Mesenchymal stem cell (in vitro differentiated cells and primary cell): ENCODE measurements around the gene STARD3NL.

Experiments used
- DNase-seq: peaks from one replicate; pipeline ENCODE4 v3.0.0-alpha.2; 2013
- H2AFZ ChIP-seq: one replicate; pipeline ENCODE4 v1.6.1; 2013; ENCODE audit warnings: low read depth, mild to moderate bottlenecking, control low read depth, inconsistent platforms, low read length, moderate library complexity
- H2AK5ac ChIP-seq: 2 replicates; pipeline ENCODE4 v1.6.1; 2013; ENCODE audit warnings: low read length, moderate library complexity, mild to moderate bottlenecking, inconsistent platforms; ENCODE audit not compliant: severe bottlenecking
- H2BK120ac ChIP-seq: one replicate; pipeline ENCODE4 v1.6.1; 2013; ENCODE audit warnings: low read depth, mild to moderate bottlenecking, inconsistent platforms, low read length, moderate library complexity
- H2BK12ac ChIP-seq, 2 experiments: one replicate each; pipeline ENCODE4 v1.6.1; 2013; ENCODE audit warnings: inconsistent platforms in 2 of 2, low read length in 2 of 2, mild to moderate bottlenecking in 2 of 2, moderate library complexity in 2 of 2, control low read depth in 1 of 2
- H2BK15ac ChIP-seq: one replicate; pipeline ENCODE4 v1.6.1; 2013; ENCODE audit warnings: mild to moderate bottlenecking, low read depth, inconsistent platforms; ENCODE audit not compliant: poor library complexity, severe bottlenecking
- H2BK5ac ChIP-seq: 2 replicates; pipeline ENCODE4 v1.6.1; 2013; ENCODE audit warnings: low read depth, mild to moderate bottlenecking, low read length, control low read depth, inconsistent platforms; ENCODE audit not compliant: poor library complexity, severe bottlenecking
- H3K14ac ChIP-seq, 2 experiments: one replicate each; pipeline ENCODE4 v1.6.1; 2013; ENCODE audit warnings: inconsistent platforms in 2 of 2, low read length in 2 of 2, control low read depth in 1 of 2, mild to moderate bottlenecking in 1 of 2, moderate library complexity in 1 of 2
- H3K18ac ChIP-seq, 2 experiments: one replicate each; pipeline ENCODE4 v1.6.1; 2013; ENCODE audit warnings: inconsistent platforms in 2 of 2, low read length in 2 of 2, control low read depth in 1 of 2, low read depth in 1 of 2, mild to moderate bottlenecking in 1 of 2
- H3K23ac ChIP-seq, 2 experiments: one replicate each; pipeline ENCODE4 v1.6.1; 2013; ENCODE audit warnings: inconsistent platforms in 2 of 2, low read length in 2 of 2, mild to moderate bottlenecking in 2 of 2, moderate library complexity in 2 of 2, control low read depth in 1 of 2
- H3K27ac ChIP-seq: 2 replicates; pipeline ENCODE4 v1.5.1; 2013; ENCODE audit warnings: mild to moderate bottlenecking, moderate library complexity, low read length, control low read depth, inconsistent platforms; ENCODE audit not compliant: poor library complexity, severe bottlenecking
- H3K27me3 ChIP-seq, 2 experiments: 2 replicates each; pipeline versions ENCODE4 v1.6.1 to v1.7.0; 2013; ENCODE audit warnings: low read length in 2 of 2, mild to moderate bottlenecking in 2 of 2, moderate library complexity in 2 of 2, control low read depth in 1 of 2, inconsistent platforms in 1 of 2; ENCODE audit not compliant: control insufficient read depth in 1 of 2, insufficient read depth in 1 of 2
- H3K36me3 ChIP-seq, 2 experiments: 2 replicates each; pipeline versions ENCODE4 v1.6.1 to v1.7.0; 2013; ENCODE audit warnings: low read length in 2 of 2, control low read depth in 1 of 2, inconsistent platforms in 1 of 2, low read depth in 1 of 2, mild to moderate bottlenecking in 1 of 2; ENCODE audit not compliant: insufficient read depth in 2 of 2, control insufficient read depth in 1 of 2
- H3K4ac ChIP-seq, 2 experiments: one replicate each; pipeline ENCODE4 v1.6.1; 2013; ENCODE audit warnings: inconsistent platforms in 2 of 2, low read length in 2 of 2, mild to moderate bottlenecking in 2 of 2, moderate library complexity in 2 of 2, control low read depth in 1 of 2, low read depth in 1 of 2
- H3K4me1 ChIP-seq: 2 replicates; pipeline ENCODE4 v1.6.1; 2013; ENCODE audit warnings: low read depth, low read length, control low read depth; ENCODE audit not compliant: control insufficient read depth, insufficient read depth
- H3K4me2 ChIP-seq: 2 replicates; pipeline ENCODE4 v1.6.1; 2013; ENCODE audit warnings: low read length, mild to moderate bottlenecking, inconsistent platforms; ENCODE audit not compliant: poor library complexity, severe bottlenecking
- H3K4me3 ChIP-seq, 2 experiments: 2 replicates each; pipeline versions ENCODE4 v1.5.1 to v1.7.0; 2013; ENCODE audit warnings: low read length in 2 of 2, mild to moderate bottlenecking in 2 of 2, control low read depth in 1 of 2, low read depth in 1 of 2; ENCODE audit not compliant: insufficient read depth in 1 of 2
- H3K79me1 ChIP-seq: replicated peaks from 2 replicates; pipeline ENCODE4 v1.6.1; 2013; ENCODE audit warnings: mild to moderate bottlenecking, control low read depth, low read length, inconsistent platforms; ENCODE audit not compliant: poor library complexity, severe bottlenecking
- H3K9ac ChIP-seq: 2 replicates; pipeline ENCODE4 v1.7.0; 2013; ENCODE audit warnings: mild to moderate bottlenecking, low read length, moderate library complexity
- H3K9me3 ChIP-seq: 2 replicates; pipeline ENCODE4 v1.7.0; 2013; ENCODE audit warnings: mild to moderate bottlenecking, low read length; ENCODE audit not compliant: control insufficient read depth
- H4K8ac ChIP-seq: one replicate; pipeline ENCODE4 v1.6.1; 2013; ENCODE audit warnings: inconsistent platforms, mild to moderate bottlenecking, low read length, moderate library complexity
- H4K91ac ChIP-seq: one replicate; pipeline ENCODE4 v1.6.1; 2013; ENCODE audit warnings: mild to moderate bottlenecking, low read length, inconsistent platforms
- WGBS: methylation state at CpG from one replicate; pipeline ENCODE4 v1.1.7; 2013; ENCODE audit warnings: mixed read lengths; 5-methylcytosine and 5-hydroxymethylcytosine counted together

Gene STARD3NL

GRCh38 chr7:38187794-38188440, 9.9 kb downstream of the STARD3NL start:
- no peak overlapping the region for H3K18ac ChIP-seq
- H3K4me1 ChIP-seq, result peaks cover 4% of the 10 kb centered on the region
- no peak for DNase-seq
- WGBS, result 76% methylated on average over 5 of the region's 7 CpGs
- no peak overlapping the region for H3K9ac ChIP-seq
- peaks cover 10% of the 10 kb centered on the region for H3K9me3 ChIP-seq
- no peak overlapping the region for H3K4ac ChIP-seq
- H4K91ac ChIP-seq, result no peak overlapping the region
- no peak overlapping the region for H3K4me2 ChIP-seq
- no peak overlapping the region for H2AFZ ChIP-seq
- no peak overlapping the region for H4K8ac ChIP-seq
- H3K23ac ChIP-seq, result no peak overlapping the region
- peaks cover 0 to 10% of the 10 kb centered on the region in 2 experiments for H3K36me3 ChIP-seq
- H2BK120ac ChIP-seq, result no peak overlapping the region
- no peak overlapping the region for H2BK5ac ChIP-seq
- no peak overlapping the region for H3K14ac ChIP-seq
- no peak overlapping the region for H2BK12ac ChIP-seq
- no peak overlapping the region for H2BK15ac ChIP-seq
- no peak overlapping the region for H3K4me3 ChIP-seq
- H3K79me1 ChIP-seq, result peaks cover 1% of the 10 kb centered on the region
- peak overlapping the region; percentile 60 for H2AK5ac ChIP-seq
- H3K27me3 ChIP-seq, result no peaks in the 10 kb centered on the region
- no peak overlapping the region for H3K27ac ChIP-seq

- 75% methylated on average over 2 of the region's 4 CpGs for WGBS
These were observed 11.3 kb downstream of the STARD3NL start for GRCh38 chr7:38189231-38189938.

GRCh38 chr7:38190011-38190410, 12.0 kb downstream of the STARD3NL start:
- H3K9me3 ChIP-seq, result peaks cover 10% of the 10 kb centered on the region
- H3K4me3 ChIP-seq, result no peak overlapping the region
- no peaks in the 10 kb centered on the region for H3K27me3 ChIP-seq
- H3K4me1 ChIP-seq, result peaks cover 5% of the 10 kb centered on the region
- H2BK12ac ChIP-seq, result no peak overlapping the region
- H3K4ac ChIP-seq, result no peak overlapping the region
- no peak overlapping the region for H3K27ac ChIP-seq
- DNase-seq, result no peak
- no peak overlapping the region for H3K14ac ChIP-seq
- no peak overlapping the region for H3K18ac ChIP-seq
- no peak overlapping the region for H2AFZ ChIP-seq
- no peak overlapping the region for H4K8ac ChIP-seq
- peaks cover 0 to 4% of the 10 kb centered on the region in 2 experiments for H3K36me3 ChIP-seq
- H2AK5ac ChIP-seq, result no peak overlapping the region
- H3K9ac ChIP-seq, result no peak overlapping the region
- no peak overlapping the region for H3K4me2 ChIP-seq
- no peak overlapping the region for H4K91ac ChIP-seq
- H2BK120ac ChIP-seq, result no peak overlapping the region
- H2BK15ac ChIP-seq, result no peak overlapping the region
- H3K23ac ChIP-seq, result no peak overlapping the region
- no peaks in the 10 kb centered on the region for H3K79me1 ChIP-seq
- no peak overlapping the region for H2BK5ac ChIP-seq

More at GRCh38 chr7:38189231-38189938, 11.3 kb downstream of the STARD3NL start:
- Histone ChIP-seq H4K91ac (no peak overlapping the region), H2BK15ac (no peak overlapping the region), H2BK120ac (no peak overlapping the region), H4K8ac (no peak overlapping the region), H3K23ac (no peak overlapping the region), H3K9me3 (peaks cover 10% of the 10 kb centered on the region), H3K27me3 (no peaks in the 10 kb centered on the region), H2AK5ac (no peak overlapping the region), H3K9ac (no peak overlapping the region), H3K27ac (peak overlapping the region; percentile 21), H2AFZ (no peak overlapping the region), H3K4me3 (no peak overlapping the region), H3K4ac (no peak overlapping the region), H3K4me2 (no peak overlapping the region), H2BK5ac (no peak overlapping the region), H3K36me3 (peaks cover 0 to 4% of the 10 kb centered on the region in 2 experiments), H3K18ac (peak overlapping the region in 1 of 2 experiments; percentile 27), H3K4me1 (peaks cover 4% of the 10 kb centered on the region), H3K79me1 (no peaks in the 10 kb centered on the region), H2BK12ac (no peak overlapping the region), H3K14ac (no peak overlapping the region)
- DNase-seq, result no peak

- H4K8ac ChIP-seq, result no peak overlapping the region
- H4K91ac ChIP-seq, result no peak overlapping the region
- no peak overlapping the region for H3K14ac ChIP-seq
- H2BK15ac ChIP-seq, result no peak overlapping the region
- H3K9ac ChIP-seq, result no peak overlapping the region
- peaks cover 10% of the 10 kb centered on the region for H3K9me3 ChIP-seq
- no peak overlapping the region for H3K27ac ChIP-seq
- peaks cover 7% of the 10 kb centered on the region for H3K4me1 ChIP-seq
- no peak overlapping the region for H3K23ac ChIP-seq
- H2AK5ac ChIP-seq, result no peak overlapping the region
- no peak overlapping the region for H2BK12ac ChIP-seq
- no peak for DNase-seq
- no peak overlapping the region for H3K18ac ChIP-seq
- no peaks in the 10 kb centered on the region for H3K79me1 ChIP-seq
- H3K4me2 ChIP-seq, result no peak overlapping the region
- no peaks in the 10 kb centered on the region for H3K27me3 ChIP-seq
- H3K36me3 ChIP-seq, result peaks cover 0 to 4% of the 10 kb centered on the region in 2 experiments
- H3K4me3 ChIP-seq, result no peak overlapping the region
- no peak overlapping the region for H3K4ac ChIP-seq
- no CpG with 5 or more reads among the region's 1 CpG for WGBS
- H2AFZ ChIP-seq, result no peak overlapping the region
- no peak overlapping the region for H2BK5ac ChIP-seq
- H2BK120ac ChIP-seq, result no peak overlapping the region
These were observed 13.7 kb downstream of the STARD3NL start for GRCh38 chr7:38191791-38192190.
